PC-9 (cell line): ENCODE data around the gene GPRC5C. TPM values are rescaled to one million over a fixed set of nuclear protein-coding genes. Genes with fewer than 3 reads are reported as not detected.

ENCODE experiments used
- BruUV-seq: library from RNA; stranded (reverse); fragments of 400-500 nt; replicated peaks from 2 replicates; lab custom pipeline; 2021; lab: Mats Ljungman, UMichigan
- CTCF ChIA-PET: fragments of 300-600 bp; sonication (Branson Sonifier 250); formaldehyde crosslinking; loops from one replicate; lab custom pipeline; 2022; ENCODE audit warnings: antibody characterized with exemption; lab: Charles Lee
- POLR2A ChIA-PET: fragments of 300-600 bp; sonication (Branson Sonifier 250); formaldehyde crosslinking; loops from one replicate; lab custom pipeline; 2022; ENCODE audit warnings: antibody characterized with exemption; ENCODE audit not compliant: unreplicated experiment; lab: Charles Lee
- DNase-seq, 2 experiments: peaks; one replicate each; pipeline versions ENCODE4 v3.0.0 to v3.0.0-alpha.2; 2015 to 2022; ENCODE audit warnings: mixed read lengths in 1 of 2
- H2AFZ ChIP-seq: fragments of 200-600 bp; sonication (generic); 2 replicates; pipeline ENCODE4 v1.8.1; 2017; ENCODE audit warnings: antibody characterized with exemption
- H3F3A ChIP-seq: fragments of 200-600 bp; sonication (generic); 2 replicates; pipeline ENCODE4 v1.8.1; 2017; ENCODE audit warnings: antibody characterized with exemption, mild to moderate bottlenecking, low read depth; ENCODE audit not compliant: insufficient read depth
- H3K27ac ChIP-seq: fragments of 200-600 bp; sonication (generic); 2 replicates; pipeline ENCODE4 v1.6.1; 2016; ENCODE audit warnings: mixed run types
- H3K27me3 ChIP-seq: fragments of 200-600 bp; sonication (generic); 2 replicates; pipeline ENCODE4 v1.6.1; 2016; ENCODE audit warnings: low read depth, mixed run types; ENCODE audit not compliant: insufficient read depth
- H3K36me3 ChIP-seq: fragments of 200-600 bp; sonication (generic); 2 replicates; pipeline ENCODE4 v1.6.1; 2016; ENCODE audit warnings: low read depth, mixed run types
- H3K4me1 ChIP-seq: fragments of 200-600 bp; sonication (generic); replicated peaks from 2 replicates; pipeline ENCODE4 v1.6.1; 2016; ENCODE audit warnings: mixed run types; ENCODE audit not compliant: insufficient read depth
- H3K4me2 ChIP-seq: fragments of 200-600 bp; sonication (generic); 2 replicates; pipeline ENCODE4 v1.6.1; 2017; ENCODE audit warnings: mixed run types
- H3K4me3 ChIP-seq: fragments of 200-600 bp; sonication (generic); 2 replicates; pipeline ENCODE4 v1.6.1; 2016; ENCODE audit warnings: mixed run types
- H3K79me2 ChIP-seq: fragments of 200-600 bp; sonication (generic); 2 replicates; pipeline ENCODE4 v1.6.1; 2017; ENCODE audit warnings: low read depth, mixed run types
- H3K9me2 ChIP-seq: fragments of 200-600 bp; sonication (generic); 2 replicates; pipeline ENCODE4 v1.8.1; 2017; ENCODE audit warnings: mild to moderate bottlenecking; ENCODE audit not compliant: insufficient read depth
- H3K9me3 ChIP-seq: fragments of 200-600 bp; sonication (generic); 2 replicates; pipeline ENCODE4 v1.8.1; 2016; ENCODE audit warnings: low read depth; ENCODE audit not compliant: insufficient read depth
- H4K20me1 ChIP-seq: fragments of 200-600 bp; sonication (generic); 2 replicates; pipeline ENCODE4 v1.8.1; 2017; ENCODE audit not compliant: insufficient read depth
- EZH2 ChIP-seq: fragments of 200-600 bp; sonication (generic); IDR thresholded peaks from 2 replicates; pipeline ENCODE4 v1.8.0; 2017; ENCODE audit warnings: antibody characterized with exemption, low read depth
- intact Hi-C: fragments of 100-400 bp; cut with micrococcal nuclease; formaldehyde crosslinking; loops from one replicate; pipeline ENCODE4 v1.10.0; 2022; ENCODE audit not compliant: unreplicated experiment
- total RNA-seq: library from RNA; stranded (reverse); gene quantifications from 2 replicates; pipeline ENCODE4 v1.2.3, GENCODE V29; 2021
- TF ChIP-seq, protein P1 (sequence below): fragments of 200-600 bp; sonication (generic); conservative IDR thresholded peaks from 2 replicates; pipeline ENCODE4 v1.6.1; 2017; ENCODE audit warnings: mixed run types, antibody characterized with exemption, mild to moderate bottlenecking, moderate library complexity

The GPRC5C gene
- total RNA-seq, 1 experiment from 2014 or later: 27.9 TPM

- intact Hi-C loops: loop anchor here (1.0 to 2.0 kb wide), 4 partner anchors 36 to 193 kb away; no protein-coding TSS in a partner anchor
- no peak overlapping the region for H3K4me3 ChIP-seq
- no peaks in the 10 kb centered on the region for H3K36me3 ChIP-seq
- H3K9me3 ChIP-seq: no peaks in the 10 kb centered on the region
- ChIA-PET CTCF (no interaction called here), POLR2A (no interaction called here)
- no peak overlapping the region for H3K4me2 ChIP-seq
- H3K27me3 ChIP-seq: peaks cover 56% of the 10 kb centered on the region
- no peak overlapping the region for H3K27ac ChIP-seq
- no peak for TF ChIP-seq EZH2
- TF ChIP-seq, protein P1, sequence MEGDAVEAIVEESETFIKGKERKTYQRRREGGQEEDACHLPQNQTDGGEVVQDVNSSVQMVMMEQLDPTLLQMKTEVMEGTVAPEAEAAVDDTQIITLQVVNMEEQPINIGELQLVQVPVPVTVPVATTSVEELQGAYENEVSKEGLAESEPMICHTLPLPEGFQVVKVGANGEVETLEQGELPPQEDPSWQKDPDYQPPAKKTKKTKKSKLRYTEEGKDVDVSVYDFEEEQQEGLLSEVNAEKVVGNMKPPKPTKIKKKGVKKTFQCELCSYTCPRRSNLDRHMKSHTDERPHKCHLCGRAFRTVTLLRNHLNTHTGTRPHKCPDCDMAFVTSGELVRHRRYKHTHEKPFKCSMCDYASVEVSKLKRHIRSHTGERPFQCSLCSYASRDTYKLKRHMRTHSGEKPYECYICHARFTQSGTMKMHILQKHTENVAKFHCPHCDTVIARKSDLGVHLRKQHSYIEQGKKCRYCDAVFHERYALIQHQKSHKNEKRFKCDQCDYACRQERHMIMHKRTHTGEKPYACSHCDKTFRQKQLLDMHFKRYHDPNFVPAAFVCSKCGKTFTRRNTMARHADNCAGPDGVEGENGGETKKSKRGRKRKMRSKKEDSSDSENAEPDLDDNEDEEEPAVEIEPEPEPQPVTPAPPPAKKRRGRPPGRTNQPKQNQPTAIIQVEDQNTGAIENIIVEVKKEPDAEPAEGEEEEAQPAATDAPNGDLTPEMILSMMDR: peak; percentile 92
- no peaks in the 10 kb centered on the region for H4K20me1 ChIP-seq
- no peaks in the 10 kb centered on the region for H3F3A ChIP-seq
- H3K4me1 ChIP-seq: no peaks in the 10 kb centered on the region
- H2AFZ ChIP-seq: no peak overlapping the region
- peak; percentile 49 to 68 for DNase-seq
- H3K9me2 ChIP-seq: no peaks in the 10 kb centered on the region
- H3K79me2 ChIP-seq: no peaks in the 10 kb centered on the region
- no TSS peak for BruUV-seq
Observed at GRCh38 chr17:74493331-74493833, 61.5 kb downstream of the GPRC5C start.

Other genes with a start within 250 kb of the GPRC5C start
- gene RPL38, start 228.4 kb upstream of the GPRC5C start, total RNA-seq: 761 and 961 TPM in 2 replicates
- gene TTYH2, start 218.5 kb upstream of the GPRC5C start, total RNA-seq: 1.5 and 2.9 TPM in 2 replicates
- gene DNAI2, start 157.9 kb upstream of the GPRC5C start, total RNA-seq: not detected in 2 replicates
- gene KIF19, start 105.9 kb upstream of the GPRC5C start, total RNA-seq: not detected in 2 replicates
- gene BTBD17, start 70.2 kb upstream of the GPRC5C start, total RNA-seq: not detected in 2 replicates
- not detected in 2 replicates for gene GPR142, start 64.6 kb upstream of the GPRC5C start, total RNA-seq
- not detected in 2 replicates for gene CD300A, start 34.5 kb downstream of the GPRC5C start, total RNA-seq
- not detected in 2 replicates for gene CD300LB, start 99.4 kb downstream of the GPRC5C start, total RNA-seq
- gene CD300C, start 114.0 kb downstream of the GPRC5C start, total RNA-seq: not detected in 2 replicates
- not detected in 2 replicates for gene CD300H, start 135.4 kb downstream of the GPRC5C start, total RNA-seq
- not detected in 2 replicates for gene CD300LD, start 160.2 kb downstream of the GPRC5C start, total RNA-seq
- gene CD300E, start 191.7 kb downstream of the GPRC5C start, total RNA-seq: not detected in 2 replicates